GM12878 (cell line): Measurements from ENCODE around the gene TRIP12. TPM values are rescaled to one million over a fixed set of nuclear protein-coding genes. Genes with fewer than 3 reads are reported as not detected.

ENCODE experiments used
- ATAC-seq: fragments of 200-7000 bp; cut with Tn5 transposase; 3 replicates; pipeline ENCODE4 v1.9.1; 2020; ENCODE audit warnings: mild to moderate bottlenecking, moderate library complexity
- BruUV-seq: library from RNA; stranded (reverse); fragments of 400-500 nt; replicated peaks from 2 replicates; lab custom pipeline; 2021; lab: Mats Ljungman, UMichigan
- CTCF ChIA-PET: fragments of 300-600 bp; sonication (Branson Sonifier 250); formaldehyde crosslinking; extraction: SDS; loops from one replicate; lab custom pipeline; 2021; ENCODE audit warnings: inconsistent platforms; lab: Yijun Ruan, JAX
- POLR2A ChIA-PET: fragments of 350-600 bp; formaldehyde crosslinking; extraction: SDS; loops from one replicate; lab custom pipeline; 2021; ENCODE audit warnings: inconsistent platforms; lab: Charles Lee
- RAD21 ChIA-PET: fragments of 300-600 bp; sonication (Branson Sonifier 250); formaldehyde crosslinking; loops from one replicate; lab custom pipeline; 2023; ENCODE audit warnings: antibody characterized with exemption; ENCODE audit not compliant: unreplicated experiment; lab: Charles Lee
- SMC1A ChIA-PET: fragments of 300-600 bp; sonication (Branson Sonifier 250); formaldehyde crosslinking; loops from one replicate; lab custom pipeline; 2023; ENCODE audit not compliant: unreplicated experiment, uncharacterized antibody; lab: Charles Lee
- DNase-seq: peaks from one replicate; pipeline ENCODE4 v3.0.0-alpha.2; 2011; ENCODE audit warnings: low read depth, low spot score
- FAIRE-seq: peaks from 3 replicates; lab custom pipeline; 2011; peaks lifted over from hg19 to GRCh38; lab: Jason Lieb, UNC
- H2AFZ ChIP-seq: 2 replicates; pipeline ENCODE4 v1.6.0; 2011; ENCODE audit warnings: low read depth, low read length, control low read depth; ENCODE audit not compliant: control insufficient read depth
- H3K27ac ChIP-seq: 2 replicates; pipeline ENCODE4 v1.5.1; 2011; ENCODE audit warnings: control low read depth; ENCODE audit not compliant: control insufficient read depth, insufficient read depth
- H3K27me3 ChIP-seq, 2 experiments: replicated peaks in 1 of 2; 2 replicates each; pipeline versions ENCODE4 v1.6.0 to v1.6.1; 2011; ENCODE audit warnings: low read length in 1 of 2; ENCODE audit not compliant: control insufficient read depth in 2 of 2, insufficient read depth in 2 of 2
- H3K36me3 ChIP-seq, 2 experiments: 2 replicates each; pipeline ENCODE4 v1.5.1; 2011; ENCODE audit warnings: low read length in 1 of 2; ENCODE audit not compliant: control insufficient read depth in 2 of 2, insufficient read depth in 2 of 2
- H3K4me1 ChIP-seq: 2 replicates; pipeline ENCODE4 v1.6.1; 2011; ENCODE audit warnings: mild to moderate bottlenecking, low read length, moderate library complexity, mixed read lengths; ENCODE audit not compliant: control insufficient read depth, insufficient read depth
- H3K4me2 ChIP-seq: 2 replicates; pipeline ENCODE4 v1.6.0; 2011; ENCODE audit warnings: control low read depth; ENCODE audit not compliant: control insufficient read depth, insufficient read depth
- H3K4me3 ChIP-seq: fragments of 200-600 bp; sonication (generic); 2 replicates; pipeline ENCODE4 v1.5.1; 2016
- H3K79me2 ChIP-seq: 2 replicates; pipeline ENCODE4 v1.6.0; 2011; ENCODE audit warnings: low read length; ENCODE audit not compliant: control insufficient read depth, insufficient read depth
- H3K9ac ChIP-seq: 2 replicates; pipeline ENCODE4 v1.8.0; 2011; ENCODE audit warnings: low read length, control low read depth, mixed read lengths; ENCODE audit not compliant: control insufficient read depth, insufficient read depth
- H3K9me3 ChIP-seq: replicated peaks from 3 replicates; pipeline ENCODE4 v1.5.1; 2011; ENCODE audit warnings: mild to moderate bottlenecking, low read length; ENCODE audit not compliant: control insufficient read depth, insufficient read depth
- H4K20me1 ChIP-seq: 2 replicates; pipeline ENCODE4 v1.6.0; 2011; ENCODE audit not compliant: control insufficient read depth, insufficient read depth
- BACH1 ChIP-seq: fragments of 450-650 bp; IDR thresholded peaks from 2 replicates; pipeline ENCODE4 v1.6.1; 2017; ENCODE audit warnings: mild to moderate bottlenecking, borderline replicate concordance
- BRCA1 ChIP-seq: IDR thresholded peaks from 2 replicates; pipeline ENCODE4 v1.6.1; 2011; ENCODE audit warnings: low read depth, low read length, improper control_type of control experiment
- CBX3 ChIP-seq: fragments of 200-600 bp; sonication (generic); IDR thresholded peaks from 2 replicates; pipeline ENCODE4 v1.6.1; 2016; ENCODE audit warnings: low read depth, borderline replicate concordance
- CBX5 ChIP-seq: sonication (generic); IDR thresholded peaks from 2 replicates; pipeline ENCODE4 v1.6.1; 2016; ENCODE audit warnings: low read depth, moderate library complexity, mild to moderate bottlenecking, inconsistent platforms
- EED ChIP-seq: sonication (generic); IDR thresholded peaks from 2 replicates; pipeline ENCODE4 v1.6.1; 2016; ENCODE audit warnings: antibody characterized with exemption, low read depth
- MTA2 ChIP-seq: fragments of 450-650 bp; IDR thresholded peaks from 2 replicates; pipeline ENCODE4 v1.6.1; 2016; ENCODE audit warnings: low read depth, mild to moderate bottlenecking, moderate library complexity
- POLR2AphosphoS2 ChIP-seq: IDR thresholded peaks from 2 replicates; pipeline ENCODE4 v1.6.1; 2011; ENCODE audit warnings: low read depth, mild to moderate bottlenecking, low read length, improper control_type of control experiment, moderate library complexity
- RB1 ChIP-seq: fragments of 450-650 bp; formaldehyde crosslinking; IDR thresholded peaks from 2 replicates; pipeline ENCODE4 v1.6.1; 2017; ENCODE audit warnings: mild to moderate bottlenecking, borderline replicate concordance
- STAT3 ChIP-seq: IDR thresholded peaks from 2 replicates; pipeline ENCODE4 v1.6.1; 2011; ENCODE audit warnings: low read depth, low read length, improper control_type of control experiment
- SUZ12 ChIP-seq: fragments of 200-600 bp; sonication (generic); IDR thresholded peaks from one replicate; pipeline ENCODE4 v1.6.1; 2018; ENCODE audit warnings: antibody characterized with exemption, mild to moderate bottlenecking; ENCODE audit not compliant: unreplicated experiment
- ZNF207 ChIP-seq: fragments of 450-650 bp; IDR thresholded peaks from 2 replicates; pipeline ENCODE4 v1.6.1; 2014; ENCODE audit warnings: antibody characterized with exemption, mild to moderate bottlenecking, borderline replicate concordance
- ZSCAN29 ChIP-seq: fragments of 450-650 bp; IDR thresholded peaks from 2 replicates; pipeline ENCODE4 v1.6.1; 2017; ENCODE audit warnings: mild to moderate bottlenecking, moderate library complexity
- WGBS: methylation state at CpG from one replicate; pipeline ENCODE4 v1.1.6; 2016; ENCODE audit warnings: low lambda C conversion rate; ENCODE audit not compliant: insufficient replicate concordance, insufficient coverage; ENCODE audit errors: missing lambda C conversion rate; 5-methylcytosine and 5-hydroxymethylcytosine counted together
- in situ Hi-C: fragments of 300-500 bp; cut with MboI; formaldehyde crosslinking; loops from 9 replicates; pipeline ENCODE4 v1.14.3; 2018; ENCODE audit warnings: mixed read lengths
- intact Hi-C: fragments of 100-400 bp; cut with micrococcal nuclease; formaldehyde crosslinking; loops from one replicate; pipeline ENCODE4 v1.14.2; 2022; ENCODE audit not compliant: unreplicated experiment
- polyA plus RNA-seq, 11 experiments: library from polyadenylated mRNA; depleted of rRNA in 4 of 11; unstranded in 6 of 11; stranded (reverse) in 5 of 11; fragments of >200 nt; fragmentation: Nextera tagmentation in 4 of 11; fragmentation: Illumina TruSeq in 1 of 11; extraction: Ambion mirVana in 4 of 11; extraction: Trizol in 1 of 11; gene quantifications; 1 replicate in 1 of 11; 2 replicates in 10 of 11; pipeline versions ENCODE4 v1.2.1 to v1.2.3, GENCODE V29; 2011 to 2016; ENCODE audit warnings: inconsistent platforms in 2 of 11, missing spikeins in 2 of 11, low read depth in 1 of 11
- total RNA-seq, 4 experiments: library from RNA; depleted of rRNA in 3 of 4; stranded (reverse); fragments of >200 nt in 3 of 4; fragmentation: Illumina TruSeq in 1 of 4; extraction: Trizol in 1 of 4; gene quantifications; 2 replicates each; pipeline versions ENCODE4 v1.2.1 to v1.2.3, GENCODE V29; 2013 to 2021
- TF ChIP-seq, protein P1 (sequence below): fragments of 450-650 bp; IDR thresholded peaks from 2 replicates; pipeline ENCODE4 v1.6.1; 2017; ENCODE audit warnings: mild to moderate bottlenecking, moderate library complexity

The TRIP12 gene
- total and polyA plus RNA-seq, 10 of the 15 experiments (the other 5 are each of a cell fraction or from before 2014, with no cell fraction given): 23.1 to 207 (median 97.0) TPM

DNA sequence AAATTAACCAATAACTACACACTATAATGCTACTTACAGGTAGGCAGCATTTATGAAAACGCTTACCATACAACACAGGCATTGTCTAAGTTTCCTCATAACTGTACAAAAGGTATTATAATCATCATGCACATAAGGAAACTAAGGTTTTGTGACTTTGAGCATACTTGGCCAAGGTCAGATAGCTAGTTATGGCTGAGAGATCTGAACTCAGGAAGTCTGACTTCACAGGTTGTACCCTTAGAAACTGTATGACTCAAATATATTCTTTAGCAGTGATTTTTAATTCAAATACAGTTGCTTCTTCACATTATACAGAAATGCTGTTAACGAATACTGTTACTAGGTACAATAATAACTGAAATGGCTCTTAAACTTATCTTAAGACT is 89.3 kb downstream of the TRIP12 start:
- peak overlapping the region; percentile 0; the same call in 1 of the 2 replicates for H3K27ac ChIP-seq
- H2AFZ ChIP-seq: no peak overlapping the region
- H4K20me1 ChIP-seq: no peaks in the 10 kb centered on the region
- ATAC-seq (peak; percentile 55), FAIRE-seq (no peak), DNase-seq (peak; percentile 15)
- no peak overlapping the region for H3K4me3 ChIP-seq
- H3K27me3 ChIP-seq: no peaks in the 10 kb centered on the region
- no peak for TF ChIP-seq MTA2
- TF ChIP-seq SUZ12: no peak
- no peak for TF ChIP-seq EED
- no peak for TF ChIP-seq ZSCAN29
- TF ChIP-seq RB1: no peak
- TF ChIP-seq BRCA1: no peak
- TF ChIP-seq, protein P1, sequence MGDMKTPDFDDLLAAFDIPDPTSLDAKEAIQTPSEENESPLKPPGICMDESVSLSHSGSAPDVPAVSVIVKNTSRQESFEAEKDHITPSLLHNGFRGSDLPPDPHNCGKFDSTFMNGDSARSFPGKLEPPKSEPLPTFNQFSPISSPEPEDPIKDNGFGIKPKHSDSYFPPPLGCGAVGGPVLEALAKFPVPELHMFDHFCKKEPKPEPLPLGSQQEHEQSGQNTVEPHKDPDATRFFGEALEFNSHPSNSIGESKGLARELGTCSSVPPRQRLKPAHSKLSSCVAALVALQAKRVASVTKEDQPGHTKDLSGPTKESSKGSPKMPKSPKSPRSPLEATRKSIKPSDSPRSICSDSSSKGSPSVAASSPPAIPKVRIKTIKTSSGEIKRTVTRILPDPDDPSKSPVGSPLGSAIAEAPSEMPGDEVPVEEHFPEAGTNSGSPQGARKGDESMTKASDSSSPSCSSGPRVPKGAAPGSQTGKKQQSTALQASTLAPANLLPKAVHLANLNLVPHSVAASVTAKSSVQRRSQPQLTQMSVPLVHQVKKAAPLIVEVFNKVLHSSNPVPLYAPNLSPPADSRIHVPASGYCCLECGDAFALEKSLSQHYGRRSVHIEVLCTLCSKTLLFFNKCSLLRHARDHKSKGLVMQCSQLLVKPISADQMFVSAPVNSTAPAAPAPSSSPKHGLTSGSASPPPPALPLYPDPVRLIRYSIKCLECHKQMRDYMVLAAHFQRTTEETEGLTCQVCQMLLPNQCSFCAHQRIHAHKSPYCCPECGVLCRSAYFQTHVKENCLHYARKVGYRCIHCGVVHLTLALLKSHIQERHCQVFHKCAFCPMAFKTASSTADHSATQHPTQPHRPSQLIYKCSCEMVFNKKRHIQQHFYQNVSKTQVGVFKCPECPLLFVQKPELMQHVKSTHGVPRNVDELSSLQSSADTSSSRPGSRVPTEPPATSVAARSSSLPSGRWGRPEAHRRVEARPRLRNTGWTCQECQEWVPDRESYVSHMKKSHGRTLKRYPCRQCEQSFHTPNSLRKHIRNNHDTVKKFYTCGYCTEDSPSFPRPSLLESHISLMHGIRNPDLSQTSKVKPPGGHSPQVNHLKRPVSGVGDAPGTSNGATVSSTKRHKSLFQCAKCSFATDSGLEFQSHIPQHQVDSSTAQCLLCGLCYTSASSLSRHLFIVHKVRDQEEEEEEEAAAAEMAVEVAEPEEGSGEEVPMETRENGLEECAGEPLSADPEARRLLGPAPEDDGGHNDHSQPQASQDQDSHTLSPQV: no peak
- no peak for TF ChIP-seq CBX5
- TF ChIP-seq ZNF207: no peak
- no peak for TF ChIP-seq BACH1
- TF ChIP-seq CBX3: no peak
- no peak for TF ChIP-seq STAT3
- no peak for TF ChIP-seq POLR2AphosphoS2
- intact Hi-C loops: no loop called here
- peaks cover 2 to 33% of the 10 kb centered on the region in 2 experiments for H3K36me3 ChIP-seq
- SMC1A ChIA-PET: interaction anchor here (0.9 to 2.5 kb wide), 4 partner anchors 9 to 58 kb away, joined by 3 to 13 read pairs (median 6); no protein-coding TSS in a partner anchor
- 0% methylated on average over 2 of the region's 2 CpGs for WGBS
- no TSS peak for BruUV-seq
- no peaks in the 10 kb centered on the region; the same call in 1 of the 2 replicates for H3K4me1 ChIP-seq
- POLR2A ChIA-PET: no interaction called here
- H3K4me2 ChIP-seq: no peak overlapping the region
- H3K9ac ChIP-seq: no peak overlapping the region
- no peaks in the 10 kb centered on the region; the same call in 2 of the 3 replicates for H3K9me3 ChIP-seq
- RAD21 ChIA-PET: interaction anchor here (1.0 to 1.4 kb wide), 2 partner anchors 10 to 89 kb away, joined by 3 to 6 read pairs; partner anchors contain the start of gene TRIP12
- no peaks in the 10 kb centered on the region; the same call in none of the 2 replicates for H3K79me2 ChIP-seq
- CTCF ChIA-PET: interaction anchor here (1.0 to 2.5 kb wide), 4 partner anchors 8 to 51 kb away, joined by 4 to 9 read pairs (median 5); no protein-coding TSS in a partner anchor
- in situ Hi-C loops: no loop called here
